ENCODE measurements around the gene RYR3.
"Not testable (repeated sequence)": the region's sequence is repeated elsewhere in the genome, so short reads cannot be mapped to it uniquely, and the experiment has no call there.

RYR3 gene

GRCh38 chr15:33592864-33593263 is 282.1 kb downstream of the RYR3 start:
- Histone ChIP-seq H3K4me3 (ENCODE audit: low read length) (no peak overlapping the region), H3K4me1 (ENCODE audit: low read length) (no peaks in the 10 kb centered on the region), H3K27ac (ENCODE audit: low read length) (no peak overlapping the region), H3K9me3 (replicated peaks; ENCODE audit: insufficient read depth, low read length) (no peaks in the 10 kb centered on the region), H3K4me2 (ENCODE audit: low read depth, low read length) (no peak overlapping the region), H2AFZ (ENCODE audit: low read length) (no peak overlapping the region), H3K36me3 (replicated peaks; ENCODE audit: insufficient read depth, low read length) (no peaks in the 10 kb centered on the region), H4K20me1 (ENCODE audit: insufficient read depth, low read length) (no peaks in the 10 kb centered on the region), H3F3A (ENCODE audit: insufficient read depth, low read length) (no peaks in the 10 kb centered on the region), H3K79me2 (ENCODE audit: low read length) (no peaks in the 10 kb centered on the region), H3K9me2 (replicated peaks; ENCODE audit: insufficient read depth, low read length) (no peaks in the 10 kb centered on the region), H3K9ac (ENCODE audit: low read length) (no peak overlapping the region), H3K27me3 (replicated peaks; ENCODE audit: insufficient read depth, low read length) (no peaks in the 10 kb centered on the region)
- no peak for TF ChIP-seq EZH2phosphoT487 (IDR thresholded peaks at IDR 0.05; ENCODE audit: low read length)
- TF ChIP-seq CTCF (IDR thresholded peaks at IDR 0.05; ENCODE audit: low read length): no peak
- no peak for TF ChIP-seq EZH2 (optimal IDR thresholded peaks at IDR 0.05; ENCODE audit: low read depth, low read length)
- no peak for DNase-seq

GRCh38 chr15:33598382-33598781 is 287.6 kb downstream of the RYR3 start:
- DNase-seq; H4K20me1 ChIP-seq (ENCODE audit: insufficient read depth, low read length); H3K79me2 ChIP-seq (ENCODE audit: low read length); H3K27me3 ChIP-seq (replicated peaks; ENCODE audit: insufficient read depth, low read length); H3K9ac ChIP-seq (ENCODE audit: low read length); H3K4me2 ChIP-seq (ENCODE audit: low read depth, low read length); H3K27ac ChIP-seq (ENCODE audit: low read length); H3F3A ChIP-seq (ENCODE audit: insufficient read depth, low read length); H3K9me3 ChIP-seq (replicated peaks; ENCODE audit: insufficient read depth, low read length); H3K36me3 ChIP-seq (replicated peaks; ENCODE audit: insufficient read depth, low read length); H3K4me1 ChIP-seq (ENCODE audit: low read length); H3K9me2 ChIP-seq (replicated peaks; ENCODE audit: insufficient read depth, low read length); H3K4me3 ChIP-seq (ENCODE audit: low read length); H2AFZ ChIP-seq (ENCODE audit: low read length): not testable (repeated sequence)

- Histone ChIP-seq H2AFZ (ENCODE audit: low read length) (no peak overlapping the region), H3K4me2 (ENCODE audit: low read depth, low read length) (no peak overlapping the region), H3K27ac (ENCODE audit: low read length) (no peak overlapping the region), H3K27me3 (replicated peaks; ENCODE audit: insufficient read depth, low read length) (no peaks in the 10 kb centered on the region), H3K36me3 (replicated peaks; ENCODE audit: insufficient read depth, low read length) (no peaks in the 10 kb centered on the region), H3K4me1 (ENCODE audit: low read length) (no peaks in the 10 kb centered on the region), H3K9me3 (replicated peaks; ENCODE audit: insufficient read depth, low read length) (no peaks in the 10 kb centered on the region), H3K9ac (ENCODE audit: low read length) (no peak overlapping the region), H3K9me2 (replicated peaks; ENCODE audit: insufficient read depth, low read length) (no peaks in the 10 kb centered on the region), H3K79me2 (ENCODE audit: low read length) (no peaks in the 10 kb centered on the region), H3F3A (ENCODE audit: insufficient read depth, low read length) (no peaks in the 10 kb centered on the region), H4K20me1 (ENCODE audit: insufficient read depth, low read length) (no peaks in the 10 kb centered on the region), H3K4me3 (ENCODE audit: low read length) (no peak overlapping the region)
- DNase-seq: no peak
- TF ChIP-seq CTCF (IDR thresholded peaks at IDR 0.05; ENCODE audit: low read length) (no peak), EZH2 (optimal IDR thresholded peaks at IDR 0.05; ENCODE audit: low read depth, low read length) (no peak), EZH2phosphoT487 (IDR thresholded peaks at IDR 0.05; ENCODE audit: low read length) (no peak)
Measured at GRCh38 chr15:33600212-33600611, 289.4 kb downstream of the RYR3 start.

- H2AFZ ChIP-seq (ENCODE audit: low read length): no peak overlapping the region
- no peaks in the 10 kb centered on the region for H4K20me1 ChIP-seq (ENCODE audit: insufficient read depth, low read length)
- no peaks in the 10 kb centered on the region for H3F3A ChIP-seq (ENCODE audit: insufficient read depth, low read length)
- H3K4me2 ChIP-seq (ENCODE audit: low read depth, low read length): no peak overlapping the region
- no peak overlapping the region for H3K4me3 ChIP-seq (ENCODE audit: low read length)
- H3K9ac ChIP-seq (ENCODE audit: low read length): no peak overlapping the region
- no peaks in the 10 kb centered on the region for H3K27me3 ChIP-seq (replicated peaks; ENCODE audit: insufficient read depth, low read length)
- H3K9me2 ChIP-seq (replicated peaks; ENCODE audit: insufficient read depth, low read length): no peaks in the 10 kb centered on the region
- H3K79me2 ChIP-seq (ENCODE audit: low read length): no peaks in the 10 kb centered on the region
- H3K36me3 ChIP-seq (replicated peaks; ENCODE audit: insufficient read depth, low read length): no peaks in the 10 kb centered on the region
- H3K4me1 ChIP-seq (ENCODE audit: low read length): no peaks in the 10 kb centered on the region
- no peak for TF ChIP-seq CTCF (IDR thresholded peaks at IDR 0.05; ENCODE audit: low read length)
- DNase-seq: no peak
- no peaks in the 10 kb centered on the region for H3K9me3 ChIP-seq (replicated peaks; ENCODE audit: insufficient read depth, low read length)
- H3K27ac ChIP-seq (ENCODE audit: low read length): no peak overlapping the region
Measured at GRCh38 chr15:33601461-33601860, 290.7 kb downstream of the RYR3 start.
